ENCODE data around the gene XYLT2. TPM values are rescaled to one million over a fixed set of nuclear protein-coding genes. Genes with fewer than 3 reads are reported as not detected.

The XYLT2 gene
- total RNA-seq, 1 donor from 2014 or later = 13.0 TPM

DNA sequence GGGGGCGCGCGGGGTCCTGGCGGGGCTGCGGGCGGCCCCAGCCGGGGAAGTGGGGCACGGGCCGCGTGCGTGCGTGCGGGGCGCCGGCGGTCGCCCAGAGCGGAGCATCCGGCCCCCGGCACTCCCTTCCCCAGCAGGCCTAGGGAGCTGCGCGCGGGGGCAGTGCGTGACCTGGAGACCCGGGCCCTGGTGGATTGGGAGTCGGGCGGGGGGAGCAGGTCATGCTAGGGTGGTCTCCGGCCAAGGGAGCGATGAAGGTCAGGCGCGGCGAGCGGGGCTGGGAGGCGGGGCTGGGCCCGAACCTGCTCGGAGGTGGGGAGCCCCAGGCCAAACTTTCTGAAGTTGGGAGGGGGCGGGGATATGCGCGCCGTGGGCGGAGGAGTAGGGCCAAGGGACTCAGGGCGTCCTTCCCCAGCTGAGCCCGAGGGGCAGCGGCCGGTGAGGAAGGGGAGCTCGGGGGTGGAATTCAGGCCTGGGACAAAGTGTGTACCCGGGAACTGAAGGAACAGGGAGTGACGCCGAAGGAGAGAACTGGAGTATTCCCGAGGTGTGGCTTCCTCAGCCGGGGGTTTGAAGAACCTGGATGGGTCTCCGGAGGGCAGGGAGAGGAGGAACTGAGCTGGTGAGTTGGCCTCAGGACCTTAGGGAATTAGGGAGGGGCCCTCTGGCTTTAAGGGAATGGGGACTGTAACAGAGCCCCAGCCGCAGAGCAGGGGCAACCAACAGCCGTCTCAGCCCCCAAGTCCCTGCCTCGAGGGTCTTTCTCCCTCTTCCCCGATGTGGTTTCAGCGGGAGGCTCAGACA lies 589 bp downstream of the XYLT2 start:
- intact Hi-C loops (cut with DNase I) = no loop called here
- DNase-seq (peak; percentile 67), ATAC-seq (ENCODE audit: poor library complexity) (peak; percentile 47)

DNA sequence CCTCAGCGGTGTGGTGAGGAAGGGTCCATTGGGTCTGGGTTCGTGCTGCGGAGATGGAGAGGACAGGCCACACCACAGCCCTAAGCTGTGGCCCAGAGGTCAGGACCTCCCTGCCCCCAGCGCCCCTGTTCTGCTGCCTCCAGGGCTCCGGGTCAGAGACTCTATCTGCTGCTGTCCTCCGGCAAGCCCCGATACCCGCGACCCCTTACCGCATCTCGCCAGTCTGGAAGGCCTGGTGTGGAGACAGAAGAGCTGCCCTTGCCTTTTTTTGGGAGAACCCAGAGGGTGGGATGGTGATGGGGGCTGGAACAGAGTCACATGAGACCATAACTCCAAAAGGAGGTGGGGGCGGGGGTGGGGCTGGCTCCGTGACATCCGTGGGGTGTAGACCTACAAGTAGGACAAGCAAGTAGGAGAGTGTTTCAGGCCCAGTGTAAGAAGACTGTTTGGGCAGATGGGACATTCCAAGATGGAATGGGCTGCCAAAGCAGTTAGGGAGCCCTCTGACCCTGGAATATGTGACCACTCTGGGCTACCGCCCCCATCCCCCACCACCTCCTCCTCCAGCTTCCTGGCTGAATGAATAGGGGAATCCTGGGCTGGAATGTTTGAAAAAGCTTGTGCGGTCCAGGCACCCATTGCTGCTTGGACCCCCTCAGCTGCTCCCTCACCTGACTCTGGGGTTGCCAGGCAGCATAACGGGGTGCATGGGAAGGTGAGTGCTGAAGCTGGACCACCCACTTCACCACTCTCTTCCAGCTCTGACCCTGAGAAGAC lies 1.4 kb downstream of the XYLT2 start:
- DNase-seq (no peak), ATAC-seq (ENCODE audit: poor library complexity) (peak; percentile 1)
- intact Hi-C loops (cut with DNase I) = no loop called here

DNA sequence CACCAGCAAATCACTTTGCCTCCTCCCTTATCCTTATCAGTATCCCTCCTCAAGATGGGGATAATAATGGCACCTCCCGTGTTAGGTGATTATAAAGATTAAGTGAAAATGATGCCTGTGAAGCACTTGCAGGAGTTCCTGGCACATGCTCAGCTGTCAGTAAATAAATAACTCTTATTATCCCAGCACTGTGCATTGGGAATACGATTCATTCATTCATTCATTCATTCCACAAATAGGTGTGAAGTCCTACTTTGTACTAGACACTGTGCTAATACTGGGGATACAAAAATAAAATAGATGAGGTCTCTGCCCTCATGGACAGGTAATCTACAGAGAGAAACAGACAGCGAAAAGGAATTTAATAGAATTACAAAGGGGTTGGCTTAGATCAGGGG lies 2.0 kb downstream of the XYLT2 start:
- ATAC-seq (ENCODE audit: poor library complexity) = no peak
- intact Hi-C loops (cut with DNase I) = no loop called here
- no peak for DNase-seq

DNA sequence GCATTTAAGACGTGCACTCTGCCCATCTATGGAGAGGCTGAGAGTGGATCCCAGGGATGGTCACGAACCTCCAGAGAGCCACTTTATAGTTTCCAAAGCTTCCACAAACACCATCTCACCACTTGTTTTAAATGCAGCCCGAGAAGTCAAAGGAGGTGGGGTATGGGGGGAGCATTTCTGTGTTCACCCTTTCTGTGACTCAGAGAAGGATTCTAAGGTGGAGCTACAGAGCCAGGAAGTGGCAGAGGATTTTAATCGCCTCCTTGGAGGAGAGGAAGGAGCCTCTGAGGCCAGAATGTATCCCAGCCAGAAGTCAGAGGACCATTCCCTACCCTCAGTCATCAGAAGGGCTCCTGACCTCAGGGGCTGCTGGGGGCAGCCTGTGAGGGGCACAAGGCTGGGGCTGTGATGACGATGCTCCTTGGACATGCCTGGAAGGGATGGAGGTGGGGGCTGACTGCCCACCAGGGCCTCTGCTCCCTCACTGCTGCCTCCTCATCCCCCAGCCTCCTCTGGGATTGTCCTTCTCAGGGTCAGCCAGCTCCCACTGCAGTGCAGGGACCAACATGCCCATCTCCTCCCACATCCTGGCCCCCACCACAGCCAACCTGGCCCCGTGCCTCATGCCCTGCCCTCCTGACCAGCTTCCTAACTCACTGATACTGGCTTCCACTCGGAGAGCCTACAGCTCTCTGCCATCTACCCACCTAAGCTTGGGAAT lies 2.8 kb downstream of the XYLT2 start:
- no peak for DNase-seq
- intact Hi-C loops (cut with DNase I) = no loop called here
- no peak for ATAC-seq (ENCODE audit: poor library complexity)

DNA sequence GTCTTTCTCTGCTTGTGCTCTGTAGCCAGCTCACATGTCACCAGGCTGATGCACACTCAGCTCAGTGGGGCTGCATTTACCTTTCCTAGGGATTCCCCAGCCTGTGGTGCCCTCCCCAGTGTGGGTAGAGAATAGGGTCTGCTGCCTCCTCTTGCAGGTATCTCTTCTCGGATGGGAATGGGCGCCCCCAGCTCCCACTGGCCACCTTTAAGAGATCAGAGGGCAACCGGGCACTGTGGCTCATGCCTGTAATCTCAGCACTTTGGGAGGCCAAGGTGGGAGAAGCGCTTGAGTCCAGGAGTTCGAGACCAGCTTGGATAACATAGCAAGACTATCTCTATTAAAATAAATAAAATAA lies 3.3 kb downstream of the XYLT2 start:
- ATAC-seq (ENCODE audit: poor library complexity) = no peak
- intact Hi-C loops (cut with DNase I) = no loop called here
- no peak for DNase-seq

DNA sequence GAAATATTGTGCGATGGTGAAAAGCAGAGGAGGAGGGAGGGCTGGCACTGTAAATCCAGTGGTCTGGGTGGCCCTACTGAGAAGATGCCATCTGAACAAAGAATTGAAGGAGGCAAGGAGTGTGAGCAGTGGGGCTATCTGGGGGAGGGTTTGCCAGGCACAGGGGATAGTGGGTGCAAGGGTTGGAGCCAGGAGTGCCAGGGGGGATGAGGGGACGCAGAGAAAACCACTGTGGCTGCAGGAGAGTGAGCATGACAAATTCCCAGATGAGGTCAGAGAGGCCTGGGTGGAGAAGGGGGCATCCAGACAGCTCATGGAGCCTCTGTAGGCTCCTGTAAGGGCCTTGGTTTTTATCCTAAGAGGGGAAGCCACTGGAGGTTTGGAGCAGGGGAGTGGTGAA lies 4.8 kb downstream of the XYLT2 start:
- intact Hi-C loops (cut with DNase I) = no loop called here
- DNase-seq (no peak), ATAC-seq (ENCODE audit: poor library complexity) (no peak)

DNA sequence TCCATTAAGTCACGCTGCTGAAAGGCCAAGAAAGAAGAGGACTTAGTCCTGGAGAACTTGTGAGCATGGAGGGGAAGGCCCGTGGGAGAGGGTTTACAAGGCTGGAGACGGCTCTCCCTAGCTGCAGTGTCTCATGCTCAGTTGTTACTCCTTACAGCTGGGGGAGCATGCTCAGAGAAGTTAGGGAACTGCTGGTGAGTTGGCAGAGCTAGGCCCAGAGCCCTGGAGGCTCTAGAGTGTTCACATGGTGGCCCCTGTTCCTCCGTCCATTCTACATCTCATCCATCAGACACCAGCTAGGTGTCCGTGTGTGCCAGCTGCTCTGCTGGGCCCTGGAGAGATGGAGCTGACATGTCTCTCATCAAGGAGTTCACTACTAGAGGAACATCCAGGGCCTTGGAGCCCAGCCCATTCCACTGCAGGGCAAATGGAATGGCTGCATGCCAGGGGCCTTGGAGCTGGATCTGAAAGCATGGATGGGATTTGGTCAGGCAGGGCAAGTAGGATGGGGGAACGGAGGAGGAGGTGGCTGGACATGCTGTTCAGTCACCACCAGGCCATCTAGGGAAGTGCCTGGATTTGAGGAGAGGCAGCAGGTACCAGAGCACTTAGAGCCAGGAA lies 6.3 kb downstream of the XYLT2 start:
- DNase-seq (peak; percentile 79), ATAC-seq (ENCODE audit: poor library complexity) (peak; percentile 32)
- intact Hi-C loops (cut with DNase I) = no loop called here

DNA sequence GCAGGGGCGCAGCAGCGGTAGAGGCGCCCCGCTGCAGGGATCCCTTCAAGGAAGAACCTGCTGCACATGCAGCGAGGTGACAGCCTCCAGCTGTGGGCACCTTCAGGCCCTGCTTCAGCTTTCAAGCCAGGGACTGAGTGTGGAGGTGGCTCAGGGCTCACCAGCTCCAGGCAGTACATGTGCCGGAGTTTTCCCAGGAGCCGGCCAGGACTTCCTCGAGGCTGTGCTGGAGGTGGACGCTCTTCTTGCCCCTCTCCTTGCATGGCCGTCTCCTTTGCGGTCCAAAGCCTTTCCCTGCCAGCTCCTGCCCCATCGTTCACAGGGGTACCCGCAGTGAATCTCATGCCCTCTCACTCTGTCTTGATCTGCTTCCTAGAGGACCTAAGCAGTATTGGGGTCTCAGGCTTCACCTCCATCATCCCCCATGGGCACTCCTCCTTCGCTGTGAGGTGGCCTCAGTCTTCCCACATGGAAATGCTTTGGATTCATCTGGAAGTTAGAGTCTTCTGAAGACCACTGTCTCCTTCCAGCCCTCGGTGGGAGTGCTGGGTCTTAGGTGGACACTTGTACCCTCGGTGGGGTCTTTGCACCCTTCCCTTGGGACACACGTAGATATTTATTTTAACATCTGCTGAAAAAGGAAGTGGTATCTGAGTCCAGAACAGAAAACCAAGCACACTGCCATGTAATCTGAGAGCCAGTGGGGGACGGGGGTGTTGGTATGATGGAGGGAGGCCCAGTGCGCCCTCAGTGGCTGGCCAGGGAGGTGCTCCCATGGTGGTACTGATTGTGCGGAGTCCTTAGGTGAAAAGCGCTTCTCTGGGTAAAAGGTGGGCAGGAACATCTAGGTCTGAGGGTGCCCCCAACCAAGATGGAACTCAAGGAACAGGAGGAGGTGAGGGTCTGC lies 7.0 kb downstream of the XYLT2 start:
- intact Hi-C loops (cut with DNase I) = no loop called here
- ATAC-seq (ENCODE audit: poor library complexity) = no peak

DNA sequence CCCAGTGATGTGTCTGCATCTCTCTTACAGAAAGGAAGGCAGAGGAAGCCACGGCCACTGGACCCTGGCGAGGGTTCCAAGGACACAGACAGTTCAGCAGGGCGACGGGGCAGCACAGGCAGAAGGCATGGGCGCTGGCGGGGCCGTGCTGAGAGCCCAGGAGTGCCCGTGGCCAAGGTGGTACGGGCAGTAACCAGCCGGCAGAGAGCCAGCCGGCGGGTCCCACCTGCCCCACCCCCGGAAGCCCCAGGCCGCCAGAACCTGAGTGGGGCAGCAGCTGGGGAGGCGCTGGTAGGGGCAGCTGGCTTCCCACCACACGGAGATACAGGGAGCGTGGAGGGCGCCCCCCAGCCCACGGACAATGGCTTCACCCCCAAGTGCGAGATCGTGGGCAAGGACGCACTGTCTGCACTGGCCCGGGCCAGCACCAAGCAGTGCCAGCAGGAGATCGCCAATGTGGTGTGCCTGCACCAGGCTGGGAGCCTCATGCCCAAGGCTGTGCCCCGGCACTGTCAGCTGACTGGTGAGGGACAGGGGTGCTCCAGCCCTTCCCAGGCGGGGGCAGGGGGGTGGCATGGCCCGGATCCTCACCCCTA lies 7.8 kb downstream of the XYLT2 start:
- DNase-seq (no peak), ATAC-seq (ENCODE audit: poor library complexity) (no peak)
- intact Hi-C loops (cut with DNase I) = no loop called here

More for the DNA sequence above, 7.0 kb downstream of the XYLT2 start:
- no peak for DNase-seq

DNA sequence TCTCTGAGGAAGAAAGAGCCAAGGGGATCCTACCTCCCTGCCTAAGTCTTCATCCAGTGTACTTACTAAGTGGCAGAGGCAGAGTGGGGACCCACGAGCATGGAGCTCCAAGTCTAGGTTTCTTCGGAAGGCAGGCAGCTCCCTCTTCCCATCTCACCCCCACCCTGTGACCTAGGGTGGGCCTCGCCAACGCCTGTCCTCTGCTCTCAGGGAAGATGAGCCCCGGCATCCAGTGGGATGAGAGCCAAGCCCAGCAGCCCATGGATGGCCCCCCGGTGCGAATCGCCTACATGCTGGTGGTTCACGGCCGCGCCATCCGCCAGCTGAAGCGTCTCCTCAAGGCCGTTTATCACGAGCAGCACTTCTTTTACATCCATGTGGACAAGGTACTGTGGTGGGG lies 8.3 kb downstream of the XYLT2 start:
- DNase-seq (no peak), ATAC-seq (ENCODE audit: poor library complexity) (no peak)
- intact Hi-C loops (cut with DNase I) = no loop called here

DNA sequence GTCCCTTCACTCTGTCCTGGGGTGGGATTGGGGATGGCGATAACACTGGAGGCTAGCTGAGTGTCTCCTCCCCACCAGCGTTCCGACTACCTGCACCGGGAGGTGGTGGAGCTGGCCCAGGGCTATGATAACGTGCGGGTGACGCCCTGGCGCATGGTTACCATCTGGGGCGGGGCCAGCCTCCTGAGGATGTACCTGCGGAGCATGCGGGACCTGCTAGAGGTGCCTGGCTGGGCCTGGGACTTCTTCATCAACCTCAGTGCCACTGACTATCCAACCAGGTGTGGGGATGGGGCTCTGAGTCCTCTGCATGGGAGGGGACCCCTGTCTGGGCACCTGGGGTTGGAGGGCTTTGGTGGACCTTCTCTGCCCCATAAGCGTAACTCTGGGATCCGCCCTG lies 8.8 kb downstream of the XYLT2 start:
- no peak for ATAC-seq (ENCODE audit: poor library complexity)
- DNase-seq = no peak
- intact Hi-C loops (cut with DNase I) = no loop called here

DNA sequence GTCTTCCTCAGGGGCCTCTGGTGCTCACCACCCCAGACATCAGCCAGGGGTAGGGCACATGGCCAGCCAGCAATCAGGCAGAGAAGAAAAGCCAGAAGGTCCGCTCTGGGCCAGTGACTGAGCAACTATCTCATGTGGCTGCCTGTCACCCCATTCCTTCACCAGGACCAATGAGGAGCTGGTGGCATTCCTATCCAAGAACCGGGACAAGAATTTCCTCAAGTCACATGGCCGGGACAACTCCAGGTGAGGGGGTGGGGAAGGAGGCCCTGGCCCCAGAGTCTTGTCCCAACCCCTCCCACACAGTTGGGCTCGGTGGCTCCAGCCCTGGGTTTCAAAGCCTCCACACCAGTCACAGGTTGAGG lies 9.4 kb downstream of the XYLT2 start:
- no peak for ATAC-seq (ENCODE audit: poor library complexity)
- no peak for DNase-seq
- intact Hi-C loops (cut with DNase I) = no loop called here

DNA sequence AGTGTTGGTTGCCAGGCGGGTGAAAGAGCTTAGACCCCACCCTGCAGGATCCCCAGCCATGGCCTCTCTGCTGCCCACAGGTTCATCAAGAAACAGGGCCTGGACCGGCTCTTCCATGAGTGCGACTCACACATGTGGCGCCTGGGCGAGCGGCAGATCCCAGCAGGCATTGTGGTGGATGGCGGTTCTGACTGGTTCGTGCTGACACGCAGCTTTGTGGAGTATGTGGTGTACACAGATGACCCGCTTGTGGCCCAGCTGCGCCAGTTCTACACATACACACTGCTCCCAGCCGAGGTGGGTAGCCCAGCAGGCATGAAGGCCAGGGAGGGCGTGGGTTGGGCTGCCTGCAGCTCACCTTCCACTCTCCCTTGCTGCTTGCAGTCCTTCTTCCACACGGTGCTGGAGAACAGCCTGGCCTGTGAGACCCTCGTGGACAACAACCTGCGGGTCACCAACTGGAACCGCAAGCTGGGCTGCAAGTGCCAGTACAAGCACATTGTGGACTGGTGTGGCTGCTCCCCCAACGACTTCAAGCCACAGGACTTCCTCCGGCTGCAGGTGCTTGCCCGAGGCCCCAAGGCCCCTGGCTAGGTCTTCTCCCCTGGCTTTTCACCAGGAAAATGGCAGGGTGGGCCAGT lies 9.9 kb downstream of the XYLT2 start:
- no peak for ATAC-seq (ENCODE audit: poor library complexity)
- intact Hi-C loops (cut with DNase I) = no loop called here
- DNase-seq = no peak

DNA sequence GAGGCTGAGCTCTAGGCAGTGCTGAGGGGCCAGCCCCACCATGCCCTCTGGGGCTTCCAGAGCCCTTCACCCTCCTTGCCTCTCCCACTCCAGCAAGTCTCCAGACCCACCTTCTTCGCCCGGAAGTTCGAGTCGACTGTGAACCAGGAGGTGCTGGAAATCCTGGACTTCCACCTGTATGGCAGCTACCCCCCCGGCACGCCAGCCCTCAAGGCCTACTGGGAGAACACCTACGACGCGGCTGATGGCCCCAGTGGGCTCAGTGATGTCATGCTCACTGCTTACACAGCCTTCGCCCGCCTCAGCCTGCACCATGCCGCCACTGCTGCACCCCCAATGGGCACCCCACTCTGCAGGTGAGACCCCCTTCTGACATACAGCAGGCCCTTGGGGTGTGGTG lies 10.5 kb downstream of the XYLT2 start:
- no peak for ATAC-seq (ENCODE audit: poor library complexity)
- intact Hi-C loops (cut with DNase I) = no loop called here

DNA sequence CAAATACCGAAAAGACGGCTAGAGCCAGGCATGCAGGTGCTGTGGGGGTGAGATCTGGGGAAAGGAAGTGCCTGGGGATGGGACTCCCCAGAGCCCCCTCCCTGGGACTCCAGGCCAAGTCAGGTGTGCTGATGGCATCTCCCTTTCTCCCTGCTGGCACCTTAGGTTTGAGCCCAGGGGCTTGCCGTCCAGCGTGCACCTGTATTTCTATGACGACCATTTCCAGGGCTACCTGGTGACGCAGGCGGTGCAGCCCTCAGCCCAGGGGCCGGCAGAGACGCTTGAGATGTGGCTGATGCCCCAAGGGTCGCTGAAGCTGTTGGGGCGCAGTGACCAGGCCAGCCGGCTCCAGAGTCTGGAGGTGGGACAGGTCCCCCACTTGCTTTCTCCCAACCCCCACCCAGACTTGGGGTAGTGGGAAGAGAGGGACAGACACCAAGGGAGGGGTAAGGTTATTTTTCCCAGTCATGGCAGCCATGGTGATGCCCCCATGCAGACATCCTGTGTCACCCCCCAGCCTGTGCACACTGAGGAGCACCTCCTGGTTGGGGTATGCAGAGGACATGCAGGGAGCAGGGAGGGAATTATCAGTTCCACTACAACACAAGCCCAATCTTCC lies 11.1 kb downstream of the XYLT2 start:
- intact Hi-C loops (cut with DNase I) = no loop called here
- ATAC-seq (ENCODE audit: poor library complexity) (no peak), DNase-seq (no peak)

More for the DNA sequence above, 10.5 kb downstream of the XYLT2 start:
- DNase-seq = no peak

DNA sequence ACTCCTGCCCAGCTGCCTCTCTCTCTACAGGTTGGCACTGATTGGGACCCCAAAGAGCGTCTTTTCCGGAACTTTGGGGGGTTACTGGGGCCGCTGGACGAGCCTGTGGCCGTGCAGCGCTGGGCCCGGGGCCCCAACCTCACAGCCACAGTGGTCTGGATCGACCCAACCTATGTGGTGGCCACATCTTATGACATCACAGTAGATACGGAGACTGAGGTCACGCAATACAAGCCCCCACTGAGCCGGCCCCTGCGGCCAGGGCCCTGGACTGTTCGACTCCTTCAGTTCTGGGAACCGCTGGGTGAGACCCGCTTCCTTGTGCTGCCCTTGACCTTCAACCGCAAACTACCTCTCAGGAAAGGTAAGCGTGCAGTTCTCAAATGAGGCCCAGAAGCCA lies 12.3 kb downstream of the XYLT2 start:
- DNase-seq (no peak), ATAC-seq (ENCODE audit: poor library complexity) (no peak)
- intact Hi-C loops (cut with DNase I) = no loop called here

DNA sequence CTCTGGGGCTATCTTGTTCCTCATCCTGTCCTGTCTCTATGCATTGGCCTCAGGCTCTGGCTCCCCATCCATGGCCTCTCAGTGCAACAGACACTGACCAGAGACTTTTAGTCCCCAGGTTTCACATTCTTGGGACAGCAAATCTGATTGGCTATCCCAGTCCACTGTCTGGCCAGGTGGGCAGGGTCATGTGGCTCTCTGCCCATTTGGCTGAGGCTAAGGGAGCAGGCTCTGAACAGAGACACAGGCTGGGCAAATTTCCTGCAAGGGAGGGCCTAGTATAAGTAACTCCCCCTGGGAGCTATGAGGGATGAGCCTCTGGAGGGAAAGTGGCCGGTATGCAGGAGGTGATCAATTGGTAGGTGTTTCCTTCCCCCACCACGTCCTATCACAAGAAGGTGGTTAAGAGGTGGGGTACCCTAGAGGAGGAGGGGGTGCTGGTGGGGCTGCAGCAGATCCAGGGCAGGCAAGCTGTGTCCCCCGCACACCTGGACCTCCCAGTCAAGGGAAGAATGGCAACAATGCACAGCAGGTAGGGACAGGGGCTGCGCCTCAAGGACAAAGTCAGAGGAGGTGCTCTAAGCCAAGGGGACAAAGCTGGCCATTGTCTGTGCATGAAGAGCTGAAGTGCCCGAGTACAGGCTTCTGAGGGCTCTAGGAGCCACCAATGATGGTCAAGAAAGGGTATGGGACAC lies 13.2 kb downstream of the XYLT2 start:
- intact Hi-C loops (cut with DNase I) = no loop called here
- no peak for ATAC-seq (ENCODE audit: poor library complexity)
- no peak for DNase-seq
